Lung (tissue), 12 donors: ENCODE data around the gene RNF138. TPM values are rescaled to one million over a fixed set of nuclear protein-coding genes. Genes with fewer than 3 reads are reported as not detected.

ENCODE experiments used
- ATAC-seq: fragments of 200-7000 bp; cut with Tn5 transposase; one replicate; pipeline ENCODE4 v1.9.1; 2020; ENCODE audit warnings: moderate number of reproducible peaks; ENCODE audit not compliant: insufficient read depth, low FRiP score
- DNase-seq, 3 donors: peaks; one replicate each; pipeline ENCODE4 v3.0.0-alpha.2; 2013 to 2017
- H3K27ac ChIP-seq, 2 donors: one replicate each; pipeline ENCODE4 v1.5.1; 2013; ENCODE audit warnings: mild to moderate bottlenecking in 2 of 2, moderate library complexity in 2 of 2, control low read depth in 1 of 2, inconsistent platforms in 1 of 2, low read depth in 1 of 2, low read length in 1 of 2
- H3K27me3 ChIP-seq, 3 donors: one replicate each; pipeline ENCODE4 v1.5.1; 2013; ENCODE audit warnings: low read length in 2 of 3; ENCODE audit not compliant: control insufficient read depth in 3 of 3, insufficient read depth in 3 of 3
- H3K36me3 ChIP-seq, 4 donors: one replicate each; pipeline ENCODE4 v1.5.1; 2013; ENCODE audit warnings: low read length in 4 of 4, mild to moderate bottlenecking in 1 of 4, moderate library complexity in 1 of 4; ENCODE audit not compliant: control insufficient read depth in 4 of 4, insufficient read depth in 4 of 4
- H3K4me1 ChIP-seq, 5 donors: one replicate each; pipeline ENCODE4 v1.5.1; 2013; ENCODE audit warnings: low read length in 5 of 5, mild to moderate bottlenecking in 2 of 5, moderate library complexity in 1 of 5; ENCODE audit not compliant: control insufficient read depth in 5 of 5, insufficient read depth in 5 of 5
- H3K4me3 ChIP-seq: one replicate; pipeline ENCODE4 v1.5.1; 2013; ENCODE audit warnings: mild to moderate bottlenecking, control low read depth, moderate library complexity
- H3K9ac ChIP-seq, 2 donors: one replicate each; pipeline ENCODE4 v1.5.1; 2013; ENCODE audit warnings: low read length in 2 of 2, control low read depth in 1 of 2; ENCODE audit not compliant: insufficient read depth in 1 of 2
- H3K9me3 ChIP-seq, 4 donors: one replicate each; pipeline ENCODE4 v1.5.1; 2013; ENCODE audit warnings: low read length in 3 of 4, mild to moderate bottlenecking in 1 of 4, moderate library complexity in 1 of 4; ENCODE audit not compliant: control insufficient read depth in 4 of 4, insufficient read depth in 3 of 4
- WGBS, 2 donors: extraction: QIAGEN DNeasy Blood & Tissue Kit; methylation state at CpG; one replicate each; pipeline ENCODE4 v1.1.7; 2013; 5-methylcytosine and 5-hydroxymethylcytosine counted together
- polyA plus RNA-seq, 2 donors: library from polyadenylated mRNA; stranded (reverse); fragments of 200-250 nt; gene quantifications; one replicate each; pipeline ENCODE4 v1.2.1, GENCODE V29; 2013
- total RNA-seq, 2 donors: library from RNA; depleted of rRNA in 1 of 2; stranded (reverse); fragments of >200 nt in 1 of 2; gene quantifications; one replicate each; pipeline ENCODE4 v1.2.1, GENCODE V29; 2014 to 2021
- TF ChIP-seq, protein P1 (sequence below): IDR thresholded peaks from 2 replicates; pipeline ENCODE4 v1.5.1; 2012; ENCODE audit warnings: mild to moderate bottlenecking; ENCODE audit errors: control extremely low read depth, extremely low read depth
- donor health status: control.
- donor health status: control.
- donor health status: Bipolar disorder and iron deficiency.
- donor health status: healthy.
- donor health status: DM: yes; HTN: yes; CAD: no.

RNF138 gene
- total and polyA plus RNA-seq, 4 donors = 13.1 to 37.9 (median 22.8) TPM

DNA sequence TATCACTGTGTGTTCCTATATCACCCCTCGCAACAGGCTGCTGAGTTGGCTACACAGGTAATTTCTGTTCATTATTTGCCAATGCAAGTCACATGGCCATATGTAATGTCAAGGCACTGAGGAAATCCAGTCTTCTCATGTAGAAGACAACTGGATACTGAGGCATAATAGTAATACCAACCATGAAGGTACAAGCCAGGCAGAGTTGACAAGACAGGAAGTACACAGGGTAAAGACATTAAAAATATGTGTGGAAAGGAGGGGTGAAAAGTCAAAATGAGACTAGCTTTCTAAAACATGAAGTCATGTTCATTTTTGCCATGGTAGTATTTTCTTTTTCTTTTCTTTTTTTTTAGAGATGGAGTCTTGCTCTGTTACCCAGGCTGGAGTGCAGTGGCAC is 17.5 kb upstream of the RNF138 start:
- no peaks in the 10 kb centered on the region for H3K36me3 ChIP-seq
- peaks cover 0 to under 1% (median 0%) of the 10 kb centered on the region in 5 donors for H3K4me1 ChIP-seq
- 97 to 99% methylated on average over 1 of the region's 1 CpG for WGBS, 2 donors
- no peaks in the 10 kb centered on the region for H3K27me3 ChIP-seq
- H3K9ac ChIP-seq = no peak overlapping the region
- H3K27ac ChIP-seq = no peak overlapping the region
- H3K9me3 ChIP-seq = no peaks in the 10 kb centered on the region
- ATAC-seq (no peak), DNase-seq (no peak)
- H3K4me3 ChIP-seq = no peak overlapping the region
- TF ChIP-seq, protein P1, sequence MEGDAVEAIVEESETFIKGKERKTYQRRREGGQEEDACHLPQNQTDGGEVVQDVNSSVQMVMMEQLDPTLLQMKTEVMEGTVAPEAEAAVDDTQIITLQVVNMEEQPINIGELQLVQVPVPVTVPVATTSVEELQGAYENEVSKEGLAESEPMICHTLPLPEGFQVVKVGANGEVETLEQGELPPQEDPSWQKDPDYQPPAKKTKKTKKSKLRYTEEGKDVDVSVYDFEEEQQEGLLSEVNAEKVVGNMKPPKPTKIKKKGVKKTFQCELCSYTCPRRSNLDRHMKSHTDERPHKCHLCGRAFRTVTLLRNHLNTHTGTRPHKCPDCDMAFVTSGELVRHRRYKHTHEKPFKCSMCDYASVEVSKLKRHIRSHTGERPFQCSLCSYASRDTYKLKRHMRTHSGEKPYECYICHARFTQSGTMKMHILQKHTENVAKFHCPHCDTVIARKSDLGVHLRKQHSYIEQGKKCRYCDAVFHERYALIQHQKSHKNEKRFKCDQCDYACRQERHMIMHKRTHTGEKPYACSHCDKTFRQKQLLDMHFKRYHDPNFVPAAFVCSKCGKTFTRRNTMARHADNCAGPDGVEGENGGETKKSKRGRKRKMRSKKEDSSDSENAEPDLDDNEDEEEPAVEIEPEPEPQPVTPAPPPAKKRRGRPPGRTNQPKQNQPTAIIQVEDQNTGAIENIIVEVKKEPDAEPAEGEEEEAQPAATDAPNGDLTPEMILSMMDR = no peak

GRCh38 chr18:32078845-32079244 is 12.8 kb upstream of the RNF138 start:
- no peaks in the 10 kb centered on the region for H3K27me3 ChIP-seq
- peaks cover 0 to 5% (median 0%) of the 10 kb centered on the region in 5 donors for H3K4me1 ChIP-seq
- no peaks in the 10 kb centered on the region for H3K36me3 ChIP-seq
- no peaks in the 10 kb centered on the region for H3K9me3 ChIP-seq
- H3K4me3 ChIP-seq = no peak overlapping the region
- no peak overlapping the region for H3K27ac ChIP-seq
- TF ChIP-seq, protein P1 = no peak
- no peak overlapping the region for H3K9ac ChIP-seq
- no peak for ATAC-seq
- WGBS, 2 donors = 97 to 98% methylated on average over 2 of the region's 2 CpGs
- DNase-seq = no peak

DNA sequence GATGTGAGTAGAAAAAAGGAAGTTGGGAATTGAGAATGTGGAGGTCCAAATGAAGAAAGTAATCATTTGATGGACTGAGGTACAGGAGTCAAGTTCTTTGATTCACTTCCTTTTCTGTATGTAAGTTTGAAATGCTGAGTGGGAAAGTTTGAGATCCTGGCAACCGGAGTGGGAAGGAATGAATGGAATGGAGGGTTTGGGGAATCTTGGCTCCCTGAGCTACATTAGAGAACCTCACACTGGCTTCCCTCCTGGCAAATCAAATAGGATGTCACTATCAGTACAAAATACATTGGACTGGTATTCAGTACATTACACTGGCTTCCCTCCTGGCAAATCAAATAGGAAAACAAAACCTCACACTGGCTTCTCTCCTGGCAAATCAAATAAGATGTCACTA is 9.8 kb upstream of the RNF138 start:
- H3K36me3 ChIP-seq = no peaks in the 10 kb centered on the region
- no peaks in the 10 kb centered on the region for H3K27me3 ChIP-seq
- 60 to 79% methylated on average over 1 of the region's 1 CpG for whole genome bisulfite sequencing, 2 donors
- no peak overlapping the region for H3K4me3 ChIP-seq
- H3K27ac ChIP-seq = no peak overlapping the region
- H3K9me3 ChIP-seq = no peaks in the 10 kb centered on the region
- DNase-seq (peak in 2 of 3 donors; percentile 22 to 28), ATAC-seq (no peak)
- no peak overlapping the region for H3K9ac ChIP-seq
- peaks cover 0 to 10% (median 2%) of the 10 kb centered on the region in 5 donors for H3K4me1 ChIP-seq
- TF ChIP-seq, protein P1 = no peak

GRCh38 chr18:32083781-32084180 is 7.9 kb upstream of the RNF138 start:
- peaks cover 0 to 10% (median 2%) of the 10 kb centered on the region in 5 donors for H3K4me1 ChIP-seq
- no peak for ATAC-seq
- H3K36me3 ChIP-seq = no peaks in the 10 kb centered on the region
- no peaks in the 10 kb centered on the region for H3K27me3 ChIP-seq
- no peak overlapping the region for H3K9ac ChIP-seq
- no peak overlapping the region for H3K4me3 ChIP-seq
- no peaks in the 10 kb centered on the region for H3K9me3 ChIP-seq
- no peak for DNase-seq
- 99 to 100% methylated on average over 8 of the region's 8 CpGs for WGBS, 2 donors
- TF ChIP-seq, protein P1 = no peak
- H3K27ac ChIP-seq = no peak overlapping the region
